A549 treated with dexamethasone at 1 μM for 4 hours (cell line): ENCODE results near the gene SMC1B. TPM values are rescaled to one million over a fixed set of nuclear protein-coding genes. Genes with fewer than 3 reads are reported as not detected.

Experiments
- total RNA-seq: library from RNA; stranded (reverse); fragments of 200-300 nt; extraction: Qiagen RNA extraction; gene quantifications from 5 replicates; pipeline ENCODE4 v1.2.3, GENCODE V29; 2022

Gene SMC1B
- 0.02 to 0.05 TPM (median 0.03 TPM) in 4 of 5 replicates, not detected in the other for total RNA-seq

GRCh38 chr22:45413368-45414211, at the start of gene SMC1B, which contains the start of gene RIBC2:
SMC1B (minus strand) TSS chr22:45413599; CDS start chr22:45413567, 32 bp downstream.
RIBC2 (plus strand) TSS chr22:45413693; CDS start chr22:45413887, 194 bp downstream.

DNA sequence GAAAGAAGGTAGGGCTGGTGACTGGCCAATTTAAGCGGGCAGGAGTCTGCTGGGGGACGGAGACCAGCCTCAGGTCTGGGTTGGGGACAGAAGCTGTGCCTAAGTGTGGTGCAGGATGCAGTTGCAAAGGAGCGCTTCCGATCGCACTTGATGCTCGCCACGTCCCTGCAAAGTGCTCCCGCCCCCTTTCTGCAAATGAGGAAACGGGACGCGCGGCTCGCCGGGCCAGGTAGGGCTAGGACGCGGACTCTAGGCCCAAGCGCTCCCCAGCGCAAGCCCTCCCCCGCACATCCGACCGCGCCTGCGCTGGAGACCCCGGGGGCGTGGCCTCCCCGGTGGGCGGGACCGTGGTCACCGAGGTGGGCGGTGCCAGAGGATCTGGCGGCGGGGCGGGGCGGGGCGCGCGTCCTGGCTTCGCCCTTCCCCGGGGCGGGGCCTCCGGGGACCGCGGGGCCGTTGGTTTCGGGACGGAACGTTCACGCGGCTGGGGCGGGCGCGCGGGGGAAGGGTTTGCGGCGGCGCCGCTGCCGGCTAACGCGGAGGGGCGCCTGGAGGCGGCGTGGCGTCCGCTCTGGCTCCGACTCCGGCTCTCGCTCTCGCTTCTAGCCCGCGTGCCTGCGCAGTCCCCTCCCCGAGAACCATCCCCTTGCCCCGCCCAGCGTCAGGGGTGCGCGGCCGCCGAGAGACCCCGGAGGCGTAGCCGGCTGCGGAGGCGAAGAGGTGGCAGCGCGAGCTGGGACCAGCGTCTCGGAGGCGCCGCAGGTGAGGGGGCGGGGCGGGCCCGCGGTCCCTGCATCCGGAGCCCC, 103.8 kb downstream of the SMC1B start, which contains the start of gene FAM118A:
TSS of gene FAM118A (plus strand) at position 513 of the 806 bp plus-strand sequence. CDS start 12,446 bp downstream, outside the sequence.

Other genes with a start within 250 kb of the SMC1B start
- gene NUP50, start 249.7 kb downstream of the SMC1B start, total RNA-seq = 26.1 to 36.4 TPM (median 33.7 TPM) in 5 replicates
- 57.9 to 78.1 TPM (median 77.3 TPM) in 5 replicates for gene KIAA0930, start 172.7 kb downstream of the SMC1B start, total RNA-seq
- gene UPK3A, start 128.7 kb downstream of the SMC1B start, total RNA-seq = not detected in 5 replicates
- gene FAM118A, start 103.7 kb downstream of the SMC1B start, total RNA-seq = 10.0 to 12.7 TPM (median 11.8 TPM) in 5 replicates
- 1.8 to 2.0 TPM (median 1.9 TPM) in 5 replicates for gene RIBC2, start 94 bp upstream of the SMC1B start, total RNA-seq
- gene FBLN1, start 89.3 kb upstream of the SMC1B start, total RNA-seq = 37.5 to 56.5 TPM (median 51.5 TPM) in 5 replicates